HG02884 (cell line): ENCODE data around the gene MT1A.
"Not testable (repeated sequence)": the region's sequence is repeated elsewhere in the genome, so short reads cannot be mapped to it uniquely, and the experiment has no call there.

ENCODE experiments used
- ATAC-seq: cut with Tn5 transposase; IDR thresholded peaks from one replicate; pipeline ENCODE4 v1.9.1; 2021; ENCODE audit warnings: mild to moderate bottlenecking, moderate library complexity; ENCODE audit not compliant: unreplicated experiment

Gene MT1A

GRCh38 chr16:56610017-56610608 is 28.4 kb upstream of the MT1A start:
- ATAC-seq, result no peak

- ATAC-seq, result no peak
These were observed 27.8 kb upstream of the MT1A start for GRCh38 chr16:56610609-56611111.

- no peak for ATAC-seq
These were observed 27.1 kb upstream of the MT1A start for GRCh38 chr16:56611281-56611833.

- ATAC-seq, result no peak
These were observed 24.8 kb upstream of the MT1A start for GRCh38 chr16:56613706-56614105.

- no peak for ATAC-seq
These were observed 23.9 kb upstream of the MT1A start for GRCh38 chr16:56614549-56614991.

GRCh38 chr16:56615353-56615752 is 23.1 kb upstream of the MT1A start:
- no peak for ATAC-seq

- ATAC-seq, result no peak
These were observed 21.8 kb upstream of the MT1A start for GRCh38 chr16:56616608-56617211.

GRCh38 chr16:56617212-56618085 is 21.0 kb upstream of the MT1A start:
- ATAC-seq, result no peak

GRCh38 chr16:56618138-56618537 is 20.3 kb upstream of the MT1A start:
- no peak for ATAC-seq

- ATAC-seq, result no peak
These were observed 18.0 kb upstream of the MT1A start for GRCh38 chr16:56620339-56620897.

GRCh38 chr16:56621665-56622445 is 16.6 kb upstream of the MT1A start:
- ATAC-seq, result not testable (repeated sequence)

GRCh38 chr16:56623184-56623583 is 15.3 kb upstream of the MT1A start:
- not testable (repeated sequence) for ATAC-seq

- no peak for ATAC-seq
These were observed 14.8 kb upstream of the MT1A start for GRCh38 chr16:56623637-56624036.

- ATAC-seq, result no peak
These were observed 13.1 kb upstream of the MT1A start, which contains the start of gene MT1E for GRCh38 chr16:56625140-56625942. Gene MT1E, plus strand, starts transcription at chr16:56625781. Its CDS starts 71 bp downstream, at chr16:56625852.

GRCh38 chr16:56625943-56626654 is 12.4 kb upstream of the MT1A start:
- no peak for ATAC-seq

- no peak for ATAC-seq
These were observed 11.8 kb upstream of the MT1A start for GRCh38 chr16:56626685-56627084.

- no peak for ATAC-seq
These were observed 9.7 kb upstream of the MT1A start for GRCh38 chr16:56628486-56629350.

- no peak for ATAC-seq
These were observed 8.9 kb upstream of the MT1A start for GRCh38 chr16:56629531-56629930.
